Measurements from ENCODE around the gene NAP1L3.

The NAP1L3 gene, protein sequence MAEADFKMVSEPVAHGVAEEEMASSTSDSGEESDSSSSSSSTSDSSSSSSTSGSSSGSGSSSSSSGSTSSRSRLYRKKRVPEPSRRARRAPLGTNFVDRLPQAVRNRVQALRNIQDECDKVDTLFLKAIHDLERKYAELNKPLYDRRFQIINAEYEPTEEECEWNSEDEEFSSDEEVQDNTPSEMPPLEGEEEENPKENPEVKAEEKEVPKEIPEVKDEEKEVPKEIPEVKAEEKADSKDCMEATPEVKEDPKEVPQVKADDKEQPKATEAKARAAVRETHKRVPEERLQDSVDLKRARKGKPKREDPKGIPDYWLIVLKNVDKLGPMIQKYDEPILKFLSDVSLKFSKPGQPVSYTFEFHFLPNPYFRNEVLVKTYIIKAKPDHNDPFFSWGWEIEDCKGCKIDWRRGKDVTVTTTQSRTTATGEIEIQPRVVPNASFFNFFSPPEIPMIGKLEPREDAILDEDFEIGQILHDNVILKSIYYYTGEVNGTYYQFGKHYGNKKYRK

DNA sequence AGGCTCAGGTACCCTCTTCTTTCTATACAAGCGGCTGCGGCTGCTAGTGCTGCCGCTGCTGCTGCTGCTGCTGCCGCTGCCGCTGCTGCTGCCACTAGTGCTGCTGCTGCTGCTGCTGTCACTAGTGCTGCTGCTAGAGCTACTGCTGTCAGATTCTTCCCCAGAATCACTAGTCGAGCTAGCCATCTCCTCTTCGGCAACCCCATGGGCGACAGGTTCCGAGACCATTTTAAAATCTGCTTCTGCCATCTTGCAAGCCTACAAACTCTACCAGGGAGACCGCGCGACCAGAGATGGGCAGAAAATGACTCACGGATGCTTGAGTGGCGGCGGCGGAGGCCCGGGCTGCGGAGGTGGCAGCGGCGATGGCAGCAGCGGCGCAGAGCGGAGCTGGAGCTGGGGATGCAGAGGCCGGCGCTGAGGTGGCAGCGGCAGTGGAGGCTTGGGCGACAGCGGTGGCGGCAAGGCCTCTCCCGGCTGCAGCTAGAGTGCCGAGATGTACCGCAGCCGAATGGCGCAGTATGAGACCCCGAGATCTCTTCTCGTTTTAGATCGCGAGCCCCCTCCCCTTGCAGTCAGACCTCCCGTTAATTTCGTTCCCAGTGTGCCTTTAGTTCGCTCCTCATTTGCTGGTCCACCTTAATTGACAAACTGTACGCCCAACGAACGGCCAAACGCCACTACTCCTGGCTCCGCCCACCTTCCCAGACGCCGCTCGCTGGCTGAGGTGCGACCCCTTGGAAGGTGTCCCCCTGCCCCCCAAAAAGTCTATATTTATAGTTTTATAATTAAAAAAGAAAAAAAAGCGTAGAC, at the start of gene NAP1L3:
TSS of gene NAP1L3 (minus strand) at position 523 of the 813 bp plus-strand sequence. CDS start at position 249, 274 bp downstream.
- no peak for DNase-seq (ENCODE audit: low spot score)

DNA sequence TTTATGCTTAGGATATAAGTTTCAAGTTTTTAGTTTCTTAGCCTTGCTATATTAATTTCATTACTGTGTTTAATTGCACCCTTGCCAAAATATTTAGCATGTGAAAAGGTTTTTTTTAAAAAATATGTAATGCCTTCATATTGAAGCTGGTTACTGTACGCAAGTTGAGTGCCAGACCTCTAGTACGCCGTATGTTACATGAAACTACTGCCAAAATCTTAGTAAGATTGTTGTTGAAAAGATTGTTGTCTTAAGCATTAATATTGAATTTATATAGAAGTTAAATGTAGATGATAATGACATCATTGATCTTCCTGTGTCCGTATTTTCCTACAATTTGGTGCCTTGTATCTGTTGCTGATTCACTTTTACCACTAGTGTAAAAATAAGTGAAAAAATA, 37.7 kb upstream of the NAP1L3 start:
- no peak for DNase-seq (ENCODE audit: low spot score)

DNA sequence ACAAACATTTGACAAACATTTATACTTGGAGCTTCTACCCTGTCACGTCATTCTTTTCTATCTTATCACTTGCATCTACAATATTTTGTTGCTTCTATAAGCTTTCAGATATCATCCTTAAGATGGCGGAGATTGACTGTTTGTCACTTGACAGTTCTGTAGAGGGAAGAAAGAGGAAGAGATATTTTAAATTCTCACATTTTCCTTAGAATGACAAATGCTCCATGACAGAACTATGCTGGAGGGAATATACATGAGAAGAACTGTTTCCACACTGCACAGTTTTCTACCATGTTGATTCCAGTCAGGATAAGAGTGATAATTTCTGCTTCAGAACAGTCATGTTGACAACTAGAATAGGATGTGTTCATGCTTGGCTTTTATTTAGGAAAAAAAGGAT, 30.3 kb upstream of the NAP1L3 start:
- no peak for DNase-seq (ENCODE audit: low spot score)

DNA sequence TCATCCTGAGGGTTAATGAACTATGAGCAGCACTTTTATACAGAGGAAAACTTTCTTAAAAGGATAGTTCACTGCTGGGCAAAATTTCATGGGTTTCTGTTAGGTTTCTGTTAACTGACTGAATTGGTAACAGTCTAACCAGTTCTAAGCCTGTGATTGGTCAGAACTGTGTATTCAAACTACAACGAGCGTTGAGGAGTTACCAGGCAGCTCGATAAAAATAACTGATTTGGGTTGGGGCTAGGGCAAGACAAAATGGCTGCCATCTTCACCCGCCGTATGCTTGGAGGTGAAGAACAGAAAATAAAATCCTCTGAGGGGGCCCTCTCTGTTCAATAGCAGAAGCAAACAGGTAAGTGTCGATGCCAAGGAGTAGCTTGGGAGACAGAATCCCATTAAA, 22.6 kb upstream of the NAP1L3 start:
- DNase-seq (ENCODE audit: low spot score) = no peak

DNA sequence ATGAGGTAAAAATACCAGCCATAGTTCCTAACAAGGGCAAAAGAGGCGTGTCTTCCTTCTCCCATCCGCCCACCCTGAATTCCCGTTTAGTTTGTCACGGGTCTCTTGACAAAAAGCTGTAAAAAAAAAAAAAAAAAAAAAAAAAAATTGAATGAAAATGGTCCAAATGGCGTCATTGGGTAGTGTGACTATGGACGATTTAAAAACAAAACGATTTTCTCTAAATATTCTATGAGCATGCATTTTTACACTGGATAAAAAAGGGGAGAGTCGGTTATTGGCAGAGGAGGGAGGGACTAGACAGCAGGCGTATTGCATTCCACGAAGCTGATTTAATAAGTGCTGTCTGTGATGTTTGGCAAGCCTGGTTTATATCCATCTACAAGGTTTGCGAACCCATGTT, 492 bp upstream of the NAP1L3 start, which contains the start of gene FAM133A:
TSS of gene FAM133A (plus strand) at position 338 of the 403 bp plus-strand sequence. CDS start 35,214 bp downstream, outside the sequence.
- DNase-seq (ENCODE audit: low spot score) = no peak

DNA sequence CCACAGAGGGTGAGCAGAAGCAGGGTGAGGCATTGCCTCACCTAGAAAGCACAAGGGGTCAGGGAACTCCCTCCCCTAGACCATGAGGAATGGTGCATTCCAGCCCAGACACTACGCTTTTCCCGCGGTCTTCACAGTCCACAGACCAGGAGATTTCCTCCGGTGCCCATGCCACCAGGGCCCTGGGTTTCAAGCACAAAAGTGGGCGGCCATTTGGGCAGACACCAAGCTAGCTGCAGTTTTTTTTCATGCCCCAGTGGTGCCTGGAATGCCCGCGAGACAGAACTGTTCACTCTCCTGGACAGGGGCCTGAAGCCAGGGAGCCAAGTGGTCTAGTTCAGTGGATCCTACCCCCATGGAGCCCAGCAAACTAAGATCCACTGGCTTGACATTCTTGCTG, 12.8 kb downstream of the NAP1L3 start:
- DNase-seq (ENCODE audit: low spot score) = no peak

DNA sequence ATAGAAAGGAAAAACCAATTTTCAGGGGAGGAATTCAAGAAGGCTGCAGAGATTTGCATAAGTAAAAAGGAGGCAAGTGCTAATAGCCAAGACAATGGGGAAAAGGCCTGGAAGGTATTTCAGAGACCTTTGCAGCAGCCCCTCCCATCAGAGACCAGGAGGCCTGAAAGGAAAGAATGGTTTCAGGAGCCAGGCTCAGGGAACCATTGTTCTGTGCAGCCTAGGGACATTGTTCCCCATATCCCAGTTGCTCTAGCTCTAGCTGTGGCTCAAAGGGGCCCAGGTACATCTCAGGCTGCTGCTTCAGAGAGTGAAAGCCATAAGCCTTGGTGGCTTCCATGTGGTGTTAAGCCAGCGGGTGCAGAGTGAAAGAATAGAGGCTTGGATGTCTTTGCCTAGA, 24.0 kb downstream of the NAP1L3 start:
- DNase-seq (ENCODE audit: low spot score) = no peak

DNA sequence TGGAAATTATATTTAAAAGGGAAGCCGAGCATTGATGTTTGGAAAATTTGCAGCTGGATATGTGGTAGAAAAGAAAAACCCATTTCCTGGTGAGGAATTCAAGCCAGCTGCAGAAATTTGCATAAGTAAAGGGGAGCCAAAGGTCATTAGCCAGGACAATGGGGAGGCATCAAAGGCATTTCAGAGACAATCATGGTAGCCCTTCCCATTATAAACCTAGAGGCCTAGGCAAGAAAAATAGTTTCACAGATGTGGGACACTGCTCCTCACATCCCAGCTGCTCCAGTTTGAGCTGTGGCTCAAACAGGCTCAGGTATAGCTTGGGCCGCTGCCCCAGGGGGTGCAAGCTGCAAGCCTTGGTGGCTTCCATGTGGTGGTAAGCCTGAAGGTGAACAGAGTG, 35.8 kb downstream of the NAP1L3 start:
- DNase-seq (ENCODE audit: low spot score) = no peak
